ENCODE results near the gene MBD6.

The MBD6 gene

DNA sequence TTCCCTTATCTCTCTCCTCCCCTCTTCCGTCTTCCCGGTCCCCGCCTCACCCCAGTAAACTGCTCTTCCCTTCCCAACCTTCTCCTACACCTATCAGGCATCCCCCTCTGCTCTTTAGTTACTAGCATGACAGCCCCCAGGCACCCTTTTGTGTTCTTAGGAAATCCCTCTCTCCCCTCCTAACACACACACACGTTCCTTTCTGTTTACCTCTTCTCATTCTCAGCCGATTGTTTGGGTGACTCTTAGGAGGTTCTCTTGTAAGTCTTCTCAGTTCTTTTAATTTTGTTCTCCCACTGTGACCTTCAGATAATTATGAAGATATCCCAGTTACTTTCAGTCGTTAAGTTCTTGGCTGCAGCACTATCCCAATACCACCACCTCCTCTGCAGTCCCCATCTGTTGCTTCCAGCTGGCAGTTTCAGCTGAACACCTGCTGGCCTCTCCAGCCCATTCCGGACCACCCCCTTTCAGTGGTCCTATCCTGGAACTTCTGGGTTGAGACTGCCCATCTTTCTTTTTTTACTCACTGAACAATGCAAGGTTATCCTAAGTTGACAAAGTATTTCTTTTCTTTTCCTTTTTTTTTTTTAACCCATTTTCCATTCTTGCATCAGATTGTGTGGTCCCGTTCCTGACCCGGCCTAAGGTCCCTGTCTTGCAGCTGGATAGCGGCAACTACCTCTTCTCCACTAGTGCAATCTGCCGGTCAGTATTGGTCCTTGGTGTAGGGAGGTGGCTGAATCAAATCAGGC is 34.0 kb upstream of the MBD6 start:
- no peak for DNase-seq (ENCODE audit: low read depth in 1 of 2, low spot score in 1 of 2)
- H3K27ac ChIP-seq (replicated peaks): peak overlapping the region; percentile 84
- H3K27me3 ChIP-seq (ENCODE audit: insufficient read depth, poor library complexity, severe bottlenecking): no peaks in the 10 kb centered on the region
- peak overlapping the region; percentile 93 for H3K4me3 ChIP-seq (replicated peaks; ENCODE audit: insufficient read depth, low read length)
- TF ChIP-seq POLR2AphosphoS5 (IDR thresholded peaks at IDR 0.05; ENCODE audit: low read depth) (no peak), SPI1 (IDR thresholded peaks at IDR 0.05; ENCODE audit: borderline replicate concordance, low read depth) (no peak), GABPA (IDR thresholded peaks at IDR 0.05; ENCODE audit: low read depth) (no peak)
- TF ChIP-seq, protein P1, sequence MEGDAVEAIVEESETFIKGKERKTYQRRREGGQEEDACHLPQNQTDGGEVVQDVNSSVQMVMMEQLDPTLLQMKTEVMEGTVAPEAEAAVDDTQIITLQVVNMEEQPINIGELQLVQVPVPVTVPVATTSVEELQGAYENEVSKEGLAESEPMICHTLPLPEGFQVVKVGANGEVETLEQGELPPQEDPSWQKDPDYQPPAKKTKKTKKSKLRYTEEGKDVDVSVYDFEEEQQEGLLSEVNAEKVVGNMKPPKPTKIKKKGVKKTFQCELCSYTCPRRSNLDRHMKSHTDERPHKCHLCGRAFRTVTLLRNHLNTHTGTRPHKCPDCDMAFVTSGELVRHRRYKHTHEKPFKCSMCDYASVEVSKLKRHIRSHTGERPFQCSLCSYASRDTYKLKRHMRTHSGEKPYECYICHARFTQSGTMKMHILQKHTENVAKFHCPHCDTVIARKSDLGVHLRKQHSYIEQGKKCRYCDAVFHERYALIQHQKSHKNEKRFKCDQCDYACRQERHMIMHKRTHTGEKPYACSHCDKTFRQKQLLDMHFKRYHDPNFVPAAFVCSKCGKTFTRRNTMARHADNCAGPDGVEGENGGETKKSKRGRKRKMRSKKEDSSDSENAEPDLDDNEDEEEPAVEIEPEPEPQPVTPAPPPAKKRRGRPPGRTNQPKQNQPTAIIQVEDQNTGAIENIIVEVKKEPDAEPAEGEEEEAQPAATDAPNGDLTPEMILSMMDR (IDR thresholded peaks at IDR 0.05; ENCODE audit: insufficient read depth, low read length): no peak
- TF ChIP-seq, protein P2, sequence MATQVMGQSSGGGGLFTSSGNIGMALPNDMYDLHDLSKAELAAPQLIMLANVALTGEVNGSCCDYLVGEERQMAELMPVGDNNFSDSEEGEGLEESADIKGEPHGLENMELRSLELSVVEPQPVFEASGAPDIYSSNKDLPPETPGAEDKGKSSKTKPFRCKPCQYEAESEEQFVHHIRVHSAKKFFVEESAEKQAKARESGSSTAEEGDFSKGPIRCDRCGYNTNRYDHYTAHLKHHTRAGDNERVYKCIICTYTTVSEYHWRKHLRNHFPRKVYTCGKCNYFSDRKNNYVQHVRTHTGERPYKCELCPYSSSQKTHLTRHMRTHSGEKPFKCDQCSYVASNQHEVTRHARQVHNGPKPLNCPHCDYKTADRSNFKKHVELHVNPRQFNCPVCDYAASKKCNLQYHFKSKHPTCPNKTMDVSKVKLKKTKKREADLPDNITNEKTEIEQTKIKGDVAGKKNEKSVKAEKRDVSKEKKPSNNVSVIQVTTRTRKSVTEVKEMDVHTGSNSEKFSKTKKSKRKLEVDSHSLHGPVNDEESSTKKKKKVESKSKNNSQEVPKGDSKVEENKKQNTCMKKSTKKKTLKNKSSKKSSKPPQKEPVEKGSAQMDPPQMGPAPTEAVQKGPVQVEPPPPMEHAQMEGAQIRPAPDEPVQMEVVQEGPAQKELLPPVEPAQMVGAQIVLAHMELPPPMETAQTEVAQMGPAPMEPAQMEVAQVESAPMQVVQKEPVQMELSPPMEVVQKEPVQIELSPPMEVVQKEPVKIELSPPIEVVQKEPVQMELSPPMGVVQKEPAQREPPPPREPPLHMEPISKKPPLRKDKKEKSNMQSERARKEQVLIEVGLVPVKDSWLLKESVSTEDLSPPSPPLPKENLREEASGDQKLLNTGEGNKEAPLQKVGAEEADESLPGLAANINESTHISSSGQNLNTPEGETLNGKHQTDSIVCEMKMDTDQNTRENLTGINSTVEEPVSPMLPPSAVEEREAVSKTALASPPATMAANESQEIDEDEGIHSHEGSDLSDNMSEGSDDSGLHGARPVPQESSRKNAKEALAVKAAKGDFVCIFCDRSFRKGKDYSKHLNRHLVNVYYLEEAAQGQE (IDR thresholded peaks at IDR 0.05; ENCODE audit: insufficient replicate concordance, low read depth): no peak

DNA sequence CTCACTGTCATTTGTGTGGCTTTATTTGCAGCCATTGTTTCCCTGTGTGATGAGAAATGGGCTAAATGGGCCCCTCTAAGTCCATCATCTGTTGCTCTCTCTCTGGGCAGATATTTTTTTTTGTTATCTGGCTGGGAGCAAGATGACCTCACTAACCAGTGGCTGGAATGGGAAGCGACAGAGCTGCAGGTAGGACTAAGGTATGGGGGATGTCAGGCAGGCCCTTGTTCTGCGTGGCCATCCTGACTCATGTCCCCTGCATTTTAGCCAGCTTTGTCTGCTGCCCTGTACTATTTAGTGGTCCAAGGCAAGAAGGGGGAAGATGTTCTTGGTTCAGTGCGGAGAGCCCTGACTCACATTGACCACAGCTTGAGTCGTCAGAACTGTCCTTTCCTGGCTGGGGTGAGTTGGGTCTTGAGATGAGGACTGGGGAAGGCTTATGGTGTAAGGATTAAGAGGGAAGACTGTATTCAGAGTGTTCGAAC is 33.4 kb upstream of the MBD6 start:
- no peak for DNase-seq (ENCODE audit: low read depth in 1 of 2, low spot score in 1 of 2)
- no peak for TF ChIP-seq SPI1 (IDR thresholded peaks at IDR 0.05; ENCODE audit: borderline replicate concordance, low read depth)
- TF ChIP-seq, protein P2 (IDR thresholded peaks at IDR 0.05; ENCODE audit: insufficient replicate concordance, low read depth): no peak
- TF ChIP-seq POLR2AphosphoS5 (IDR thresholded peaks at IDR 0.05; ENCODE audit: low read depth): no peak
- TF ChIP-seq GABPA (IDR thresholded peaks at IDR 0.05; ENCODE audit: low read depth): no peak
- TF ChIP-seq, protein P1 (IDR thresholded peaks at IDR 0.05; ENCODE audit: insufficient read depth, low read length): no peak
- H3K27ac ChIP-seq (replicated peaks): no peak overlapping the region
- H3K27me3 ChIP-seq (ENCODE audit: insufficient read depth, poor library complexity, severe bottlenecking): no peaks in the 10 kb centered on the region
- peak overlapping the region; percentile 93 for H3K4me3 ChIP-seq (replicated peaks; ENCODE audit: insufficient read depth, low read length)

DNA sequence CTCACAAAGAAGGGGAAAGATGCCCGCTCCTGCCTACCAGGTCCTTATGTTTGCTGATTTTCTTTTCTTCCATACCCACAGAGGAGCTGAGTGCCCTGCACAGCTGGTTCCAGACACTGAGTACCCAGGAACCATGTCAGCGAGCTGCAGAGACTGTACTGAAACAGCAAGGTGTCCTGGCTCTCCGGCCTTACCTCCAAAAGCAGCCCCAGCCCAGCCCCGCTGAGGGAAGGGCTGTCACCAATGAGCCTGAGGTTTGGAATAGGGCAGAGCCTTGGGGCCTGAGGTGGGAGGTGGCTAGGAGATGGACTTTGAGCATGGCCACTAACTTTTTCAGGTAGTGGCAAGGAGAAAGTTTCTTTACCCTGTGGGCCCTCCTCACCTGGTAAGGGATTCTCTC is 32.5 kb upstream of the MBD6 start:
- H3K4me3 ChIP-seq (replicated peaks; ENCODE audit: insufficient read depth, low read length): no peak overlapping the region
- DNase-seq (ENCODE audit: low read depth in 1 of 2, low spot score in 1 of 2): no peak
- H3K27ac ChIP-seq (replicated peaks): no peak overlapping the region
- no peak for TF ChIP-seq POLR2AphosphoS5 (IDR thresholded peaks at IDR 0.05; ENCODE audit: low read depth)
- TF ChIP-seq, protein P1 (IDR thresholded peaks at IDR 0.05; ENCODE audit: insufficient read depth, low read length): no peak
- TF ChIP-seq SPI1 (IDR thresholded peaks at IDR 0.05; ENCODE audit: borderline replicate concordance, low read depth): no peak
- TF ChIP-seq, protein P2 (IDR thresholded peaks at IDR 0.05; ENCODE audit: insufficient replicate concordance, low read depth): no peak
- no peak for TF ChIP-seq GABPA (IDR thresholded peaks at IDR 0.05; ENCODE audit: low read depth)
- no peaks in the 10 kb centered on the region for H3K27me3 ChIP-seq (ENCODE audit: insufficient read depth, poor library complexity, severe bottlenecking)

All from HL-60 (cell line).